ENCODE results near the gene FAM168A. TPM values are rescaled to one million over a fixed set of nuclear protein-coding genes. Genes with fewer than 3 reads are reported as not detected.

FAM168A gene
- total and polyA plus RNA-seq, 9 of the 15 experiments (the other 6 are each of a cell fraction or from before 2014, with no cell fraction given), result 0.44 to 7.2 (median 2.9) TPM

DNA sequence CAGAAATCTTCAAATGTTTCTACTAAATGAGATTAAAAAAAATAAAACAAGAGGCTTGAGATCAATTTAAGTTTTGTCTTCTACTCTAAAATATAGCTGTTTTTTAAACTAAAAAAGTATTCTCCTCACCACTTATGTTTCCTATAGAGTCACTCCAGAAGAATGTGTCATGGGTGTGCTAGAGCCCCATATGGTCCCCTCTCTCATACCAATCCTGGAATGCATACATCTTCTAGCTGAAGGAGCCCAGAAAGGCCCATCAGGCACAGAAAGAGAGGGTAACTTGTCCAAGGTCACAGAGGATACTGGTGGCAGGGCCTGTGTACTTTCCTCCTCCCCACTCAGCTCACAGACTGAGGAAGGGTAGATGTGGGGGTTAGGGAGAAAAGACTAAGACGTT is 187.3 kb downstream of the FAM168A start:
- H3K9me3 ChIP-seq (replicated peaks; ENCODE audit: control insufficient read depth, insufficient read depth, low read depth, low read length), result no peaks in the 10 kb centered on the region
- BruUV-seq (replicated peaks), result no TSS peak
- DNase-seq (ENCODE audit: extremely low read depth in 1 of 4, low spot score in 3 of 4), result no peak
- H3K4me3 ChIP-seq, result no peak overlapping the region
- H3K4me1 ChIP-seq (replicated peaks in 1 of 2; ENCODE audit: control insufficient read depth in 2 of 2, insufficient read depth in 2 of 2, low read length in 2 of 2), result no peaks in the 10 kb centered on the region
- no peaks in the 10 kb centered on the region for H3K9me1 ChIP-seq (ENCODE audit: control insufficient read depth, insufficient read depth, low read length)
- H4K20me1 ChIP-seq (replicated peaks; ENCODE audit: control insufficient read depth, insufficient read depth, low read length), result no peaks in the 10 kb centered on the region; the same call in 1 of the 2 replicates
- intact Hi-C loops (cut with micrococcal nuclease) (no loop called here), in situ Hi-C loops (cut with MboI) (no loop called here)
- CTCF ChIA-PET (ENCODE audit: low intra/inter-chr PET ratio), result no interaction called here
- no peak overlapping the region for H3K27ac ChIP-seq (ENCODE audit: extremely low read depth, low read depth, low read length)
- WGBS (ENCODE audit: insufficient coverage, low coverage, missing lambda C conversion rate), result 0% methylated on average over 1 of the region's 1 CpG
- H3K27me3 ChIP-seq (ENCODE audit: control insufficient read depth in 2 of 2, insufficient read depth in 2 of 2, low read length in 2 of 2), result no peaks in the 10 kb centered on the region
- H2AFZ ChIP-seq (ENCODE audit: low read depth, low read length), result no peak overlapping the region
- no peak overlapping the region for H3K4me2 ChIP-seq (ENCODE audit: insufficient read depth, low read length)
- H3K9ac ChIP-seq (ENCODE audit: insufficient read depth in 1 of 2, low read depth in 2 of 2, low read length in 2 of 2), result no peak overlapping the region
- ATAC-seq, result no peak
- no peak for FAIRE-seq
- H3K79me2 ChIP-seq (ENCODE audit: control insufficient read depth, insufficient read depth, low read length), result no peaks in the 10 kb centered on the region
- TF ChIP-seq MECOM (CRISPR knock-in tag; IDR thresholded peaks at IDR 0.05) (no peak), GATAD2A (IDR thresholded peaks at IDR 0.05) (no peak), HDAC3 (IDR thresholded peaks at IDR 0.05; ENCODE audit: borderline replicate concordance, partially characterized antibody) (no peak)
- no peaks in the 10 kb centered on the region for H3K36me3 ChIP-seq (ENCODE audit: control insufficient read depth, insufficient read depth, low read length)
- POLR2A ChIA-PET, result interaction anchor here (0.7 to 1.1 kb wide), 3 partner anchors 11 to 385 kb away, joined by 3 to 6 read pairs (median 4); no protein-coding TSS in a partner anchor

DNA sequence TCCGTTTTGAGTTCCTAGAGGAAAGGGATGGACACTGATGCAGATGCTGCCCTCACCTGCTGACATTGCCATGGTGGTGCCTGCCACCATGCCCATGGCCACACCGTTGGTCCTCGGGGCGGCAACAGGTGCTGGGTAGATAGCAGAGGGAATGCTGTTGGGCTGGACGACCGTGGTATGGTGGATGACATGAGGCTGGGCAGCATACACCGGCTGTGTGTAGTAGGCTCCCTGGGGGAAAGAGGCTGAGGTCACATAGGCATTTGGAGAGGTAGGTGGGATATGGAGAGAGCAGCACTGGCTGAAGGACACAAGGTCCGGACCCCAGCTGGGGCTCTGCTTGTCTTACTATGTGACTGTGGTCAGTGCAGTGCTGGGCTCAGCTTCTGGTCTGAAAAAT is 188.5 kb downstream of the FAM168A start:
- no peaks in the 10 kb centered on the region for H3K4me1 ChIP-seq (replicated peaks in 1 of 2; ENCODE audit: control insufficient read depth in 2 of 2, insufficient read depth in 2 of 2, low read length in 2 of 2)
- no peak for ATAC-seq
- no peak for FAIRE-seq
- intact Hi-C loops (cut with micrococcal nuclease) (no loop called here), in situ Hi-C loops (cut with MboI) (no loop called here)
- WGBS (ENCODE audit: insufficient coverage, low coverage, missing lambda C conversion rate), result 47% methylated on average over 8 of the region's 8 CpGs
- no peak for DNase-seq (ENCODE audit: extremely low read depth in 1 of 4, low spot score in 3 of 4)
- no peaks in the 10 kb centered on the region; the same call in 1 of the 2 replicates for H4K20me1 ChIP-seq (replicated peaks; ENCODE audit: control insufficient read depth, insufficient read depth, low read length)
- BruUV-seq (replicated peaks), result no TSS peak
- no peaks in the 10 kb centered on the region for H3K79me2 ChIP-seq (ENCODE audit: control insufficient read depth, insufficient read depth, low read length)
- peak overlapping the region in 1 of 2 experiments; percentile 66; a peak in 1 of 4 replicates for H3K9ac ChIP-seq (ENCODE audit: insufficient read depth in 1 of 2, low read depth in 2 of 2, low read length in 2 of 2)
- ChIA-PET CTCF (ENCODE audit: low intra/inter-chr PET ratio) (interaction anchor here (0.6 kb wide), 1 partner anchor 522 kb away, joined by 4 read pairs; no protein-coding TSS in a partner anchor), POLR2A (interaction anchor here (1.0 kb wide), 1 partner anchor 9 kb away, joined by 4 read pairs; no protein-coding TSS in a partner anchor)
- no peaks in the 10 kb centered on the region for H3K36me3 ChIP-seq (ENCODE audit: control insufficient read depth, insufficient read depth, low read length)
- no peak overlapping the region for H3K27ac ChIP-seq (ENCODE audit: extremely low read depth, low read depth, low read length)
- H3K9me1 ChIP-seq (ENCODE audit: control insufficient read depth, insufficient read depth, low read length), result no peaks in the 10 kb centered on the region
- no peaks in the 10 kb centered on the region for H3K9me3 ChIP-seq (replicated peaks; ENCODE audit: control insufficient read depth, insufficient read depth, low read depth, low read length)
- H3K4me3 ChIP-seq, result no peak overlapping the region
- no peaks in the 10 kb centered on the region for H3K27me3 ChIP-seq (ENCODE audit: control insufficient read depth in 2 of 2, insufficient read depth in 2 of 2, low read length in 2 of 2)
- H2AFZ ChIP-seq (ENCODE audit: low read depth, low read length), result no peak overlapping the region
- no peak overlapping the region for H3K4me2 ChIP-seq (ENCODE audit: insufficient read depth, low read length)
- no peak for TF ChIP-seq ZFP36 (IDR thresholded peaks at IDR 0.05; ENCODE audit: low read depth, low read length, partially characterized antibody)
- TF ChIP-seq, protein P1, sequence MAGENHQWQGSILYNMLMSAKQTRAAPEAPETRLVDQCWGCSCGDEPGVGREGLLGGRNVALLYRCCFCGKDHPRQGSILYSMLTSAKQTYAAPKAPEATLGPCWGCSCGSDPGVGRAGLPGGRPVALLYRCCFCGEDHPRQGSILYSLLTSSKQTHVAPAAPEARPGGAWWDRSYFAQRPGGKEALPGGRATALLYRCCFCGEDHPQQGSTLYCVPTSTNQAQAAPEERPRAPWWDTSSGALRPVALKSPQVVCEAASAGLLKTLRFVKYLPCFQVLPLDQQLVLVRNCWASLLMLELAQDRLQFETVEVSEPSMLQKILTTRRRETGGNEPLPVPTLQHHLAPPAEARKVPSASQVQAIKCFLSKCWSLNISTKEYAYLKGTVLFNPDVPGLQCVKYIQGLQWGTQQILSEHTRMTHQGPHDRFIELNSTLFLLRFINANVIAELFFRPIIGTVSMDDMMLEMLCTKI (IDR thresholded peaks at IDR 0.05; ENCODE audit: partially characterized antibody), result no peak
- TF ChIP-seq, protein P2, sequence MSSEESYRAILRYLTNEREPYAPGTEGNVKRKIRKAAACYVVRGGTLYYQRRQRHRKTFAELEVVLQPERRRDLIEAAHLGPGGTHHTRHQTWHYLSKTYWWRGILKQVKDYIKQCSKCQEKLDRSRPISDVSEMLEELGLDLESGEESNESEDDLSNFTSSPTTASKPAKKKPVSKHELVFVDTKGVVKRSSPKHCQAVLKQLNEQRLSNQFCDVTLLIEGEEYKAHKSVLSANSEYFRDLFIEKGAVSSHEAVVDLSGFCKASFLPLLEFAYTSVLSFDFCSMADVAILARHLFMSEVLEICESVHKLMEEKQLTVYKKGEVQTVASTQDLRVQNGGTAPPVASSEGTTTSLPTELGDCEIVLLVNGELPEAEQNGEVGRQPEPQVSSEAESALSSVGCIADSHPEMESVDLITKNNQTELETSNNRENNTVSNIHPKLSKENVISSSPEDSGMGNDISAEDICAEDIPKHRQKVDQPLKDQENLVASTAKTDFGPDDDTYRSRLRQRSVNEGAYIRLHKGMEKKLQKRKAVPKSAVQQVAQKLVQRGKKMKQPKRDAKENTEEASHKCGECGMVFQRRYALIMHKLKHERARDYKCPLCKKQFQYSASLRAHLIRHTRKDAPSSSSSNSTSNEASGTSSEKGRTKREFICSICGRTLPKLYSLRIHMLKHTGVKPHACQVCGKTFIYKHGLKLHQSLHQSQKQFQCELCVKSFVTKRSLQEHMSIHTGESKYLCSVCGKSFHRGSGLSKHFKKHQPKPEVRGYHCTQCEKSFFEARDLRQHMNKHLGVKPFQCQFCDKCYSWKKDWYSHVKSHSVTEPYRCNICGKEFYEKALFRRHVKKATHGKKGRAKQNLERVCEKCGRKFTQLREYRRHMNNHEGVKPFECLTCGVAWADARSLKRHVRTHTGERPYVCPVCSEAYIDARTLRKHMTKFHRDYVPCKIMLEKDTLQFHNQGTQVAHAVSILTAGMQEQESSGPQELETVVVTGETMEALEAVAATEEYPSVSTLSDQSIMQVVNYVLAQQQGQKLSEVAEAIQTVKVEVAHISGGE (CRISPR knock-in tag; IDR thresholded peaks at IDR 0.05), result no peak
- no peak for TF ChIP-seq RFX1 (IDR thresholded peaks at IDR 0.05)
- TF ChIP-seq GATA2 (CRISPR knock-in tag; IDR thresholded peaks at IDR 0.05), result no peak
- no peak for TF ChIP-seq FOXK1 (CRISPR knock-in tag; IDR thresholded peaks at IDR 0.05; ENCODE audit: borderline replicate concordance)
